NOMO-1 treated with DMSO at 0.1 percent for 48 hours (cell line): ENCODE measurements around the gene PCBP3.

Source experiments
- DNase-seq: peaks from one replicate; lab custom pipeline; 2025; ENCODE audit not compliant: unreplicated experiment; lab: John Stamatoyannopoulos, UW

PCBP3 gene

DNA sequence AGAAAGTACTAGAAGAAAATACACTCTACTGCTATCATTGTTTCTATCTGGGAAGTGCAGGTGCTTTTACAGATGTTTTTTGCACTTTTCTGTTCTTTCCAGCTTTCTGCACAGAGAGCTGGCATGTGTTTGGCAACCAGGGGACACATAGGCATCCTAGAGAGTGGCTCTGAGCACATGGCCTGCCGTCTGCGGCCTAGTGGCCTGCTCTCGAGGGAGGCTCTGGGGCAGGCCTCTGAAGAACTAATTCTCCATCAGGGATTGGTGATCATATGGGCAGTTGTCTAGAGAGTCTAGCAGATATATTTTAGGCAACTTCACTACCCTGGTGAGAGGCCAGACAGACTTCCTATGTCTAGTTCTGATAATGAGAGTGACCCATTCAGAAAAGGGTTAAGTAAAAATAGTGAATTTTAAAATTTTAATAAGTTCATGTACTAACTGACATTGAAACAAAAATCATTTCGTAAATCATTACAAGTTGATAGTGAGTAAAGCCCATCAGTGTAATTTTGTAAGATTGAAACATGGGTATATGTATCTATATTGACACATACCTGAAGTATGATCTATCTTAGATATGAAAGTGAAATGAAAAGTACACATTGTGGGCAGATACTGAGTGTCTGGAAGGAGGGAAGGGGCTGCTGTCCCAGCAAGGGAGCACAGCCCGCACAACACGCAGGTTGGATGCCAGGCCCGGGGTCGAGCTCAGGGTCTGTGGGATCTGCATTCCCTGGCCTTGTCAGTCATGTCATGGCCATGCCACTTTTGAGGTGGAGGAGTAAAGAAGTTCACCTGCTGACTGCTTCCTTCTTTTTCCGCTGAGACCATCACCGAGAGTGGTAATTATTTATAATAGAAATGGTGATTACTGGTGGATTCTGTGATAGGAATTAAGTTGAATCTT, 79.8 kb downstream of the PCBP3 start:
- DNase-seq, result no peak

DNA sequence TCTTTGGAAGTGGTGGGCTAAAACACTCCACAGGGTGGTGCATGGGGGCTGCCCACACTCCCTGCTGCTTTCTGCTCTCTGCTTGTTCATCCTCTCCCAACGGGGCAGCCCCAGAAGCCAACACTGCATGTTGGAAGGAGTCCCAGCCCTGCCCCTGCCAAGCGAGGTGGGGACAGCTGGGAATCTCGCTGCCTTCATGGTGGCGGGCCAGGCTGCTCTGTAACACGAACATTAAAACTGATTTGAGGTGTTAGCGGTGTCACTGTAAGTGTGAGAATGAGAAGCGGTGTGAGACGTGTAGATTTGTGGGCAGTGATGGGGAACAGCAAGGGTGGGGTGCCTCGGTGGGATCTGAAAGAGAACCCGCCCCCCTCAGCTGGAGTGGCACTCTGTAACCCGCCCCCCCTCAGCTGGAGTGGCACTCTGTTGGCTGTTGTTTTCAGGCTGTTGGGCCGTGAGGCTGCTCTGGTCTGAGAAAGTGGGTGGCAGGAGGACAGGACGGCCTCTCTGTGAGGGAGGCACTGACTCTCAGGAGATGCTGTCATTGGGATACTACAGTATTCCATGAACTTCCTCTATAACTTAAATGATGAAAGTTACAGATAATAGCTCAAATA, 80.9 kb downstream of the PCBP3 start:
- no peak for DNase-seq

DNA sequence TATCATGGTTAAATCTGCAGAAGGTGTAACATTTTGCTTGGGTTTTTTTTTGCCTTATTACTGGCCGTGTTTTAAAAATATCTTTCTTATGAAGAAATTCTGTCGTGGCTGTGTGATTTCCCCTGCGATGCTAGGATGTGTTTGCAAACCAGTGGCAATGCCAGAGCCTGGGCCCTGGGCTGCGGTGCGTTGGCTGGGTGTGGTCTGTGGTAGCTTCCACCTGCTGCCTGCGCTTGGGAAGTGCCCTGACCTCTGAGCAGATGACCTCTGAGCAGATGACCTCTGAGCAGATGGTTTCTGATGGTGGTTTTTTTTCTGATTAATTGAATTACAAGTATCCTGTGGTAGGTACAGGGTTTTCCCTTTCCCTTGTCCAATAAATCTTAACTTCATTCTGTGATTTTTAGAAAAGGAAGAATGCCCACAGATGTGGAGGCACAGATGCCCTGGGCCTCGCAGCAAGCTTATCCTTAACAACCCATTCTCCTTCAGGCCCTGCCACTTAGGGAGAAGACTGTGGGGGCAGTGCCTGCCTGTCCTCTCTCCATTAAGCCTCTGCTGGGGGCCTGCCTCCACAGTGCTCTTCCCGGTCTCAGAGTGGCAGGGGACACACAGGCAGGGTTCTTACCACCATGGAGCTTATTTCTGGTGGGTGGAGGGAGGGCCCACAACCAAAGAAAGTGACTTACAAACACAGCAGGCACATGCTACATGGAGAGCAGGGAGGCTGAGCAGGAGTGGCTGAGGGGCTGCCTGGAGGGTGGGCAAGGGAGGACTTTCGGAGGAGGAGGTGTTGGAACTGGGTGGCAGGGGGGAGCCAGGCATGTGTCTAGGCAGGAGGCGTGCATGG, 81.7 kb downstream of the PCBP3 start:
- DNase-seq, result no peak

DNA sequence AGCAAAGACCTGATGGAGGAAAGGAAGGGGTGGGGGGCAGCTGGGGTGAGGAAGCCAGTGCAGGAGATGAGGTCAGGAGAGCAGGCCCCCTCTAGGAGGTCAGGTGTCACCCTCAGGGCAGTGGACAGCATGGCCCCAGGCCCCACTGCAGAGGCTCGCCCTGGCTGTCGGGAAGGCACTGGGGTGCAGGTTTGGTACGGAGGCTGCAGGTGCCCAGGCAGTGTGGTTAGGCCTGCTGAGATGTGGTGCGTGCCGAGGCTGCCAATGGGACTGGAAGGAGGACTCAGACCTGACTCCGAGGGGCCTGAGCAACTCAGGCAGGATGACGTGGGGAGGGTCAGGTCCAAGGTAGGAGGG, 82.3 kb downstream of the PCBP3 start:
- no peak for DNase-seq

GRCh38 chr21:45726438-45726837, 82.9 kb downstream of the PCBP3 start:
- DNase-seq, result no peak

- DNase-seq, result no peak
These were observed 83.9 kb downstream of the PCBP3 start for GRCh38 chr21:45727390-45727789.

GRCh38 chr21:45735259-45736000, 91.9 kb downstream of the PCBP3 start:
- no peak for DNase-seq

GRCh38 chr21:45736042-45736689, 92.6 kb downstream of the PCBP3 start:
- DNase-seq, result no peak

- no peak for DNase-seq
These were observed 93.4 kb downstream of the PCBP3 start for GRCh38 chr21:45736690-45737484.

DNA sequence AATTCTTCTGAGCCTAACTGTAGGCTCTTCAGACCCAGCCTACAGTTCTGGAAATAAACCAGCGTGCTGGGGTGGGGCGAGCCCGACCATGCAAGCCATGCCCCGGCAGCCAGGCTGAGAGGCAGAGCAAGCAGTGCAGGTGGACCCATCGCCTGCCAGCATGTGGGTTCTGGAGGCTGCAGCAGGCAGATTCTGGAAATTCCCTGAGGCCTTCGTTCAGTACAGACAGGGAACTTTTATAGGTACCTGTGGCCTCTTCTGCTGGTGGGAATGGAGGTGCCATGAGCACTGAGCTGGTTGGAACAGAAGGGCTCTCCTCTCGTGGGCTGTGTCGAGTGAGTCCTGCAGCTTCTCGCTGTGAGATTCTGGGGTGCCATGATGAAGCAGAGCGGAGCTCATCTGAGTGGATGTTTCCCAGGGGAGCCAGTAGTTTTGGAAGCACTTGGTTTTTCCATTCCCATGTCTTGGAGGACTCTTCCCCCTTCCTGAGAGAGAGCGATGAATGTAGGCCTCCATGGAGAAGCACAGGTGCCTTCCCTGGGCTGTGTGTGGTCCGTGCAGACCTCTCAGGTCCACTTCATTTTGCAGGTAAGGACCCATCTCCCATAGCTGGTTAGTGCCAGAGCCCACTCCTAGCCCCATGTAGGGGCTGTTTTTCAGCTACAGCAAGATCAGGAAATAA, 94.1 kb downstream of the PCBP3 start:
- no peak for DNase-seq

GRCh38 chr21:45739218-45740087, 95.9 kb downstream of the PCBP3 start:
- DNase-seq, result no peak

GRCh38 chr21:45740088-45740440, 96.5 kb downstream of the PCBP3 start:
- DNase-seq, result no peak

GRCh38 chr21:45740491-45741357, 97.2 kb downstream of the PCBP3 start:
- DNase-seq, result no peak

GRCh38 chr21:45741691-45742090, 98.2 kb downstream of the PCBP3 start:
- DNase-seq, result no peak

- DNase-seq, result no peak
These were observed 98.7 kb downstream of the PCBP3 start for GRCh38 chr21:45742247-45742646.

- DNase-seq, result no peak
These were observed 101.7 kb downstream of the PCBP3 start for GRCh38 chr21:45745256-45745655.

- no peak for DNase-seq
These were observed 103.8 kb downstream of the PCBP3 start for GRCh38 chr21:45747233-45747766.
